GM12801 (cell line): ENCODE data around the gene CCSAP.

Source experiments
- TF ChIP-seq, protein P1 (sequence below): IDR thresholded peaks from one replicate; pipeline ENCODE4 v1.5.1; 2011; ENCODE audit warnings: control low read depth; ENCODE audit not compliant: insufficient read length; ENCODE audit errors: extremely low read depth

CCSAP gene

DNA sequence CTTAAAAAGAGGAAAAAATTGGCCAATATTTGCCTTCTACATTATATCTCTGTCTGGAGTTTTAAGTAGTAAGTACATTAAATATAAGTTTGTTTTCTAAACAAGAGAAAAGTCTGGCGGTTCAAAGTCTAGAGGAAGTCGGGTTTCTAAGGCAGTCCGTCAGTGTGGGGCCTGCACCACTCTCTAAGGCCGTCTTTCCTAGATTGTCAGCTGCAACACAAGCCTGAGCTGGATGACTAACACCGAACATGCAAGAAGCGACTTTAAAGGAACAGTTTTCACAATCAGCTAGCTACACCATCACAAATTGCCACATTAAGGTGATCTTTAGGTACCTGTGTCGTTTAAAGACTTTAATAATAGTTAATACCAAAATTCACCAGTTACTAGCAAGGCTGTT is 19.6 kb downstream of the CCSAP start:
- TF ChIP-seq, protein P1, sequence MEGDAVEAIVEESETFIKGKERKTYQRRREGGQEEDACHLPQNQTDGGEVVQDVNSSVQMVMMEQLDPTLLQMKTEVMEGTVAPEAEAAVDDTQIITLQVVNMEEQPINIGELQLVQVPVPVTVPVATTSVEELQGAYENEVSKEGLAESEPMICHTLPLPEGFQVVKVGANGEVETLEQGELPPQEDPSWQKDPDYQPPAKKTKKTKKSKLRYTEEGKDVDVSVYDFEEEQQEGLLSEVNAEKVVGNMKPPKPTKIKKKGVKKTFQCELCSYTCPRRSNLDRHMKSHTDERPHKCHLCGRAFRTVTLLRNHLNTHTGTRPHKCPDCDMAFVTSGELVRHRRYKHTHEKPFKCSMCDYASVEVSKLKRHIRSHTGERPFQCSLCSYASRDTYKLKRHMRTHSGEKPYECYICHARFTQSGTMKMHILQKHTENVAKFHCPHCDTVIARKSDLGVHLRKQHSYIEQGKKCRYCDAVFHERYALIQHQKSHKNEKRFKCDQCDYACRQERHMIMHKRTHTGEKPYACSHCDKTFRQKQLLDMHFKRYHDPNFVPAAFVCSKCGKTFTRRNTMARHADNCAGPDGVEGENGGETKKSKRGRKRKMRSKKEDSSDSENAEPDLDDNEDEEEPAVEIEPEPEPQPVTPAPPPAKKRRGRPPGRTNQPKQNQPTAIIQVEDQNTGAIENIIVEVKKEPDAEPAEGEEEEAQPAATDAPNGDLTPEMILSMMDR: no peak

DNA sequence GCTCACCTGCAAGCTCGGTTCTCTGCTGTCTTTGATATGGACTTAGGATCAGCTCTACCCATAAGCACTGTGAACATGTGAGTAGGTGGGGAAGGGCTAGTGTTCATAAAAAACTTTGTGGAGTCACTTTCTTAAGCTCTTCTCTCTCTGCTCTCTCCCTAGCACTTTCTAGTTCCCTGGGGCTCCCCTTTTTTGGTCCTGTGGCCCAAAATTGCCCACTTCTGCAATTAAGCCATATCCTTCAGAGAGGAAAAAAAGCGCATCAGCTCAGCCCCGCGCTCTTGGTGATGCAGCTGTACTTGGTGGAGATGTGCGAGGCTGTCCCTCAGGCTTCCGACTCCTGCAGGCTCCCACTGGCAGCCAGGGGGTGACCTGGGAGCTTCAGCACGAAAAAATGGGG is 23.4 kb downstream of the CCSAP start:
- TF ChIP-seq, protein P1: no peak

DNA sequence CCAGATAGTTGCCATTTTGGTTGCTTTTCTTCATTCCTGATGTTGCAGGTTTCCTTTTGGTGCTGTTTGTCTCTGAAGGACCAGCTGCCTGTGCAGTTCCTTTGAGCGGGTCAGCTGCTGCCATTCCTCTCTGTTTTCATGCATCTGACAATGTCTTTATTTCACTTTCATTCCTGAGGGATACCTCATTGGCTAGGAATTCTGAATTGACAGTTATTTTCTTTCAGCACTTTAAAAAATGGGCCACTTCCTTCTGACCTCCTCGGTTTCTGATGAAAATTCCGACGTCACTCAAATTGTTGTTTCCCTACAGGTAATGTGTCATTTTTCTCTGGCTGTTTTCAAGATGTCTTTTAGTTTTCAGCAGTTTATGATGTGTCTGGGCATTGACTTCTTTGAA is 24.8 kb downstream of the CCSAP start:
- TF ChIP-seq, protein P1: no peak

DNA sequence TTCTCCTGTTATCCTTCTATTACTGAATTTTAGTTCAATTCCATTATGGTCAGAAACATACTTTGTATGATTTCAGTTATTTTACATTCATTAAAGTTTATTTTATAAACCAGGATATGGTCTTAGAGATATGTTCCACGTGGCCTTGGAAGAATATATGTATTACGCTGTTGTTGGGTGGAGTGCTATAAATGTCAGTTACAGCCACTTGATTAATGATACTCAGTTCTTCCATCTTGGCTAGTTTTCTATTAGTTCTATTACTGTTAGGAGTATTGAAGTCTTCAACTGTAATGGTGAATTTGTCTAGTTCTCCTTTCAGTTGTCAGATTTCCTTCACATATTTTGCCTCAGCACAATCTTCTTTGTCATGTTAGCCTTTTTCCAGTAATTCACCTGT is 26.7 kb downstream of the CCSAP start:
- TF ChIP-seq, protein P1: no peak

DNA sequence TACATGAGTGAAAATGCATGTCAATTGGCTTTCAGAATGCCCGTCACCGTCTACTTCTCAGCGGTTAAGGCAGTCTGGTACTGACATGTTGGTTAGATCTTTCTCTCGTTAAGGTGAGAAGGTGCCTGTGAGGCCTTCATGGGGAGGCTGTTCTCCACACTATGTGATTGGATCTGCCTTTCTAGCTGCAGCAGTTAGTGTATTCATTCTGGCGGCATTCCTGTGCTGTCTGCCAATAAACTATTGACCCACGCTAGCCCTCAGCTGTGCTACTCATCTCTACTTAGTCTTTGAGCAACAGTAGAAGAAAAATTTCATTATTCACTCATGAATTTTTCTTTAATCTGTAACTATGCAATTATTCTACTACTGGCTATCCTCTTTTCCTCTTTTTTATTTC is 32.0 kb downstream of the CCSAP start:
- TF ChIP-seq, protein P1: no peak

DNA sequence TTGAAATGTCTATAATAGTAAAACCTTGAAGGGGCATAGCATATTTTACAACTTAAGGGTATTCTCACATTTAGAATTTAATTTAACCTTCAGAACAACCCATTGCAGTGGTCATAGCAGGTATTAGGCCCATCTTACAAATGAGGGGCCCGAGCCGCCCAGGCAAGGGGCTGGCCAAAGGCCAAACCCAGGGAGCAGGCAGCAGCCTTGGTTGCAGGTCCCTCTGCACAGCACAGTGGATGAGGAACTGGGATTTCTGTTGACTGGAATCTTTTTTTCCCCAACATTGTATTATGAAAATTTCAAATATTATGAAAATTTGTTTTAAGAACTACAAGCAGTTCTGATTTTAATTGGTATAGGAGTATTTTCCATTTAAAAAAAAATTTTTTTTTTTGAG is 33.2 kb downstream of the CCSAP start:
- TF ChIP-seq, protein P1: no peak

DNA sequence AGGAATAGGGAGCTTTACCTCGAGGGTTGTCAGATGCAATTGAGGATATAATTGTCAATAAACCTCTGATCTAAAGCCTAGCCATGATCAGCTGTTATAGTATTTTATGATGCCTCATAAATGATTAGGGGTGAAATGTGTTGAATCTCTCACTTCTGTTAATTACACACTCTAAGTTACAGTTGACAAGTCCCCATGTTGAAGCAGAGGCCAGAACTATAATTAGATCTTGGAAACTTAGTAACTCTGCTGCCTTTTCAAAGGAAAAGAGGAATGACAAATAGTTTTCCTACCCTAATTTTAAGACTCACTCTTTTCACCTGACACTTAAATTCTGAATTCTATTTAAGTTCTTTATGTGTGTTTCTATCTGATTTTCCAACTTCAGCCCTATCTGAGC is 33.8 kb downstream of the CCSAP start:
- TF ChIP-seq, protein P1: no peak

DNA sequence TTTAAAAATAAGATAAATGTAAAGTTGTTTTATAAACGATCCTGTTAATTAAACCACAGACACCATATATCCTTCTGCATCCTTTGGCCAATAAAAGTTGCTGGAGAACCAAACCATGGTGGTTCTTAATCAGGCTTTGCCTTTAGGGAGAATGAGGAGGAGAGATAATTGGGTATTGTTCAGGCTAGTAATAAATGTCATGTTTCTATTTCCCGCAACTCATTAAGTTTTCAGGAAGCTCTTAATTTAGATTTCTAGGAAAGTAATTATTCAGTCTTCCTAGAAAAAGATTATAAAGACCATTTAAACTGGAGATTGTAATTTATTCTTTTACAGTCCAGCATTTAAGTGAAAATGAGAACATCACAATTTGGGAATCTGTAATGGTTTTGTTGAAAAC is 37.5 kb downstream of the CCSAP start:
- TF ChIP-seq, protein P1: no peak
